ENCODE results near the gene ANAPC16. TPM values are rescaled to one million over a fixed set of nuclear protein-coding genes. Genes with fewer than 3 reads are reported as not detected.

ANAPC16 gene
- total RNA-seq, 1 donor from 2014 or later, result 166 TPM

DNA sequence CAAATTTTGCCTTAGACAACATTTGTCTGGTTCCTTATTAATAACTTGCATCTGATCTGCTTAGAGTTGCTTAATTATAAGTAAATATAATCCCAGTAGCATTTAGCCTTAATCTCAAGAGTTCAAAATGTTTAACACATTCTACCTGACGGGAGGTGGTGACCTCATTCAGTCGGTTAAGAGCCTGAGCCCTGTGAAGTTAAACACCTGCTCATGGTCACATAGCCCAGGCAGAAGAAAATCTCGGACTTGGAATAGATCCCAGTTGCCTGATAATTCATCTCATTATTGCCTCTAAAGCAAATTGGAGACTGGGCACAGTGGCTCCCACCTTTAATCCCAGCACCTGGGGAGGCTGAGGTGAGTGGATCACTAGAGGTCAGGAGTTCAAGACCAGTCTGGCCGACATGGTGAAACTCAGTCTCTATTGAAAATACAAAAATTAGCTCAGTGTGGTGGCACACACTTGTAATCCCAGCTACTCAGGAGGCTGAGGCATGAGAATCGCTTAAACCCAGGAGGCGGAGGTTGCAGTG is 18.8 kb downstream of the ANAPC16 start:
- FAIRE-seq (no peak), DNase-seq (ENCODE audit: low read depth) (no peak)
- H3K27me3 ChIP-seq (ENCODE audit: control insufficient read depth, insufficient read depth, low read length), result no peaks in the 10 kb centered on the region
- no peak overlapping the region for H3K4me3 ChIP-seq (ENCODE audit: low read depth, low read length)
- H3K36me3 ChIP-seq (ENCODE audit: control insufficient read depth, insufficient read depth, low read length), result peaks cover 9% of the 10 kb centered on the region
- TF ChIP-seq, protein P1, sequence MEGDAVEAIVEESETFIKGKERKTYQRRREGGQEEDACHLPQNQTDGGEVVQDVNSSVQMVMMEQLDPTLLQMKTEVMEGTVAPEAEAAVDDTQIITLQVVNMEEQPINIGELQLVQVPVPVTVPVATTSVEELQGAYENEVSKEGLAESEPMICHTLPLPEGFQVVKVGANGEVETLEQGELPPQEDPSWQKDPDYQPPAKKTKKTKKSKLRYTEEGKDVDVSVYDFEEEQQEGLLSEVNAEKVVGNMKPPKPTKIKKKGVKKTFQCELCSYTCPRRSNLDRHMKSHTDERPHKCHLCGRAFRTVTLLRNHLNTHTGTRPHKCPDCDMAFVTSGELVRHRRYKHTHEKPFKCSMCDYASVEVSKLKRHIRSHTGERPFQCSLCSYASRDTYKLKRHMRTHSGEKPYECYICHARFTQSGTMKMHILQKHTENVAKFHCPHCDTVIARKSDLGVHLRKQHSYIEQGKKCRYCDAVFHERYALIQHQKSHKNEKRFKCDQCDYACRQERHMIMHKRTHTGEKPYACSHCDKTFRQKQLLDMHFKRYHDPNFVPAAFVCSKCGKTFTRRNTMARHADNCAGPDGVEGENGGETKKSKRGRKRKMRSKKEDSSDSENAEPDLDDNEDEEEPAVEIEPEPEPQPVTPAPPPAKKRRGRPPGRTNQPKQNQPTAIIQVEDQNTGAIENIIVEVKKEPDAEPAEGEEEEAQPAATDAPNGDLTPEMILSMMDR (IDR thresholded peaks at IDR 0.05; ENCODE audit: insufficient read depth, low read length, severe bottlenecking), result no peak

DNA sequence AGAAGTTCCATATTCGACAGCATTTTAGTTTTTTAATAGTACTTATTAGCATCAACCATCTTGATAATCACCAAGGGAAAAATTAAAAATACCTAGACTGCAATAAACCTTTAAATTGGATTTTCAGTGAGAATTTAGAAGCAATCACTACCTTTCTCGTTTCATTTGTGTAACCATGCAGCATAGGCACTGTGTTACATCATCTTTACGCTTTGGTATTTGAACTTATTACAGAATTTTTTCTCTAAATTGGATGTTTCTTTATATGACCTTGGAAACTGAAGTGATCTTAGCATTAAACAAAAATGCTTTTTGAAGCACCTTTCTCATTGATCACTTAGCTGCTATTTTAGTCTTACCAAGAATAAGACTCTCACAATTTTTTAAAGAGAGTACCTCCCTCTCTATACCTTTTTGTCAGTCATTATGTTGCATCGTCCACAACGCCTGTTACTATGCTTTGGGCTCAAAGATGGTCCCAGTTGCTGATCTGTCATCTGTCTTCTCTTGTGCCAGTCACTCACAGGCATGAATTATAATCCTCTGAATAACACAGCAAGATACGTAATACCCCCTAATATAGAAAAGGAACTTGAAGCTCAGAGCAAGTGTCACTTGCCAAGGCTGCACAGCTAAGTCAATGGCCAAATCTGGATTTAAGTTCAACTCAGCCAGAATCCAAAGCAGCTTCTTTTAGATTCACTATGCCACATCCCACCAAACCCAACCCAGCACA is 19.9 kb downstream of the ANAPC16 start:
- no peaks in the 10 kb centered on the region for H3K27me3 ChIP-seq (ENCODE audit: control insufficient read depth, insufficient read depth, low read length)
- H3K36me3 ChIP-seq (ENCODE audit: control insufficient read depth, insufficient read depth, low read length), result peaks cover 7% of the 10 kb centered on the region
- TF ChIP-seq, protein P1 (IDR thresholded peaks at IDR 0.05; ENCODE audit: insufficient read depth, low read length, severe bottlenecking), result no peak
- no peak overlapping the region for H3K4me3 ChIP-seq (ENCODE audit: low read depth, low read length)
- DNase-seq (ENCODE audit: low read depth), result no peak
- no peak for FAIRE-seq

DNA sequence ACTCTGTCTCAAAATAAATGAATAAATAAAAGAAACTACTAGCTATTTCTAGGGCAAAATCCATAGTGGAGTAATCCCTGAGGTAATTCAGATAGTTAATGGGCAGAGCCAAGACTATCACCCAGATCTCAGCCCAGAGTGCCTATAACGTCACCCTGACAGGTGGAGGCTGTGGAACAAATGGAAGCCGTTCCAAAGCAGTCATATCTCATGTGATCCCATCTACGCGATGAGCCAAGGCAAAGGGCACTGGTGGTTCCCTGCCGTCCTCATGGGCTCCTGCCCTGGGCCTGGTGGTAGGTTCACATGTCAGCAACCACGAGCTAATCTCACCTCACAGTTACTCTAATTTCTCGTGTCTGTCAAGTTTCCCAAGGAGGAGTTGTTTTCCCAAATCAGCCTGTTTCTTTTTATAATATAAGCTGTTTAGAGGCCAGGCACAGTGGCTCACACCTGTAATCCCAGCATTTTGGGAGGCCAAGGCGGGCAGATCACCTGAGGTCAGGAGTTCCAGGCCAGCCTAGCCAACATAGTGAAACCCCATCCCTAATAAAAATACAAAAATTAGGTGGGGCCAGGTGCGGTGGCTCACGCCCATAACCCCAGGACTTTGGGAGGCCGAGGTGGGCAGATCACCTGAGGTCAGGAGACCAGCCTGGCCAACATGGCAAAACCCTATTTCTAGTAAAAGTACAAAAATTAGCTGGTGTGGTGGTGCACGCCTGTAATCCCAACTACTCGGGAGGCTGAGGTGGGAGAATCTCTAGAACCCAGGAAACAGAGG is 22.8 kb downstream of the ANAPC16 start:
- H3K27me3 ChIP-seq (ENCODE audit: control insufficient read depth, insufficient read depth, low read length), result no peaks in the 10 kb centered on the region
- no peak for FAIRE-seq
- H3K36me3 ChIP-seq (ENCODE audit: control insufficient read depth, insufficient read depth, low read length), result peaks cover 2% of the 10 kb centered on the region
- no peak for DNase-seq (ENCODE audit: low read depth)
- H3K4me3 ChIP-seq (ENCODE audit: low read depth, low read length), result no peak overlapping the region
- TF ChIP-seq, protein P1 (IDR thresholded peaks at IDR 0.05; ENCODE audit: insufficient read depth, low read length, severe bottlenecking), result no peak

DNA sequence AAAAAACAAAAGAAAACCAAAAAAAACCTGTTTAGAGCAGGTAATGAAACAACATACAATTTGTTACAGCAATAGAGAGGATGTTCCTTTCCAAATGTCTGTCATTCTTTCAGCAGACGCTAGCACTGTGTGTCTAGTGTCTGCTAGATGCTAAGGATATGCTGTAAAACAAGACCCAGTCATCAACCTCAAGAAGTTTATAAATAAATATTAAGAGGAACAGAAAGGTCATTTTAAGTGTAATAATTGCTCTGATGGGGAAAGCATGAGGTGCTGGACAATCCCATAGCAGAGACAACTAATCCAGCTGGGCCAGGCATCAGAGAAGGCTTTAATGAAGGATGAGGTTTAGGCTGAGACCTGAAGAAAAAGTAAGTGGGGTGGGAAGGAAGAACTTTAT is 23.6 kb downstream of the ANAPC16 start:
- no peak overlapping the region for H3K4me3 ChIP-seq (ENCODE audit: low read depth, low read length)
- no peaks in the 10 kb centered on the region for H3K27me3 ChIP-seq (ENCODE audit: control insufficient read depth, insufficient read depth, low read length)
- FAIRE-seq, result no peak
- TF ChIP-seq, protein P1 (IDR thresholded peaks at IDR 0.05; ENCODE audit: insufficient read depth, low read length, severe bottlenecking), result no peak
- peaks cover 2% of the 10 kb centered on the region for H3K36me3 ChIP-seq (ENCODE audit: control insufficient read depth, insufficient read depth, low read length)
- DNase-seq (ENCODE audit: low read depth), result no peak

DNA sequence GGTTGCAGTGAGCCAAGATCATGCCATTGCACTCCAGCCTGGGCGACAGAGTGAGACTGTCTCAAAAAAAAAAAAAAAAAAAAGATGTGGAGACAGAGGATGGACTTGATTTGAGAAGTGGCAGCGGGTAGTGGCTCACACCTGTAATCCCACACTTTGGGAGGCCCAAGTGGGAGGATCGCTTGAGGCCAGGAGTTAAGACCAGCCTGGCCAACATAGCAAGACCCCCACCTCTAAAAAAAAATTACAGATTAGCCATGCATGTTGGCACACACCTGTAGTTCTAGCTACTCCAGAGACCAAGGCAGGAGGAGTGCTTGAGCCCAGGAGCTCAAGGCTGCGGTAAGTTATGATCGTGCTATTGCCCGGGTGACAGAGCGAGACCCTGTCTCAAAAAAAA is 24.6 kb downstream of the ANAPC16 start:
- TF ChIP-seq, protein P1 (IDR thresholded peaks at IDR 0.05; ENCODE audit: insufficient read depth, low read length, severe bottlenecking), result no peak
- FAIRE-seq (no peak), DNase-seq (ENCODE audit: low read depth) (no peak)
- no peaks in the 10 kb centered on the region for H3K36me3 ChIP-seq (ENCODE audit: control insufficient read depth, insufficient read depth, low read length)
- no peaks in the 10 kb centered on the region for H3K27me3 ChIP-seq (ENCODE audit: control insufficient read depth, insufficient read depth, low read length)
- H3K4me3 ChIP-seq (ENCODE audit: low read depth, low read length), result no peak overlapping the region
